Smooth muscle cell (in vitro differentiated cells): ENCODE measurements around the gene PTPRN2. TPM values are rescaled to one million over a fixed set of nuclear protein-coding genes. Genes with fewer than 3 reads are reported as not detected.

Experiments used
- DNase-seq: peaks from one replicate; lab custom pipeline; 2025; ENCODE audit not compliant: unreplicated experiment; lab: John Stamatoyannopoulos, UW
- H2AFZ ChIP-seq: fragments of 200-600 bp; sonication (generic); 2 replicates; pipeline ENCODE4 v1.6.0; 2016; ENCODE audit warnings: antibody characterized with exemption, low read depth, mild to moderate bottlenecking
- H3F3A ChIP-seq: fragments of 200-600 bp; sonication (generic); 2 replicates; pipeline ENCODE4 v1.6.0; 2017; ENCODE audit warnings: antibody characterized with exemption, low read depth
- H3K27ac ChIP-seq: fragments of 200-600 bp; sonication (generic); 2 replicates; pipeline ENCODE4 v1.5.1; 2016; ENCODE audit warnings: low read depth, mild to moderate bottlenecking
- H3K27me3 ChIP-seq: fragments of 200-600 bp; sonication (generic); 2 replicates; pipeline ENCODE4 v1.6.1; 2016; ENCODE audit warnings: low read depth, mild to moderate bottlenecking
- H3K36me3 ChIP-seq: fragments of 200-600 bp; sonication (generic); 2 replicates; pipeline ENCODE4 v1.5.1; 2016; ENCODE audit warnings: low read depth
- H3K4me1 ChIP-seq: fragments of 200-600 bp; sonication (generic); 2 replicates; pipeline ENCODE4 v1.5.1; 2016; ENCODE audit warnings: low read depth
- H3K4me2 ChIP-seq: fragments of 200-600 bp; sonication (generic); 2 replicates; pipeline ENCODE4 v1.6.0; 2016; ENCODE audit warnings: mild to moderate bottlenecking
- H3K4me3 ChIP-seq: fragments of 200-600 bp; sonication (generic); 2 replicates; pipeline ENCODE4 v1.5.1; 2016; ENCODE audit warnings: mild to moderate bottlenecking
- H3K79me2 ChIP-seq: fragments of 200-600 bp; sonication (generic); 2 replicates; pipeline ENCODE4 v1.6.0; 2016; ENCODE audit warnings: low read depth, mild to moderate bottlenecking
- H3K9ac ChIP-seq: fragments of 200-600 bp; sonication (generic); 2 replicates; pipeline ENCODE4 v1.6.0; 2016; ENCODE audit warnings: low read depth
- H3K9me3 ChIP-seq: fragments of 200-600 bp; sonication (generic); replicated peaks from 2 replicates; pipeline ENCODE4 v1.5.1; 2016; ENCODE audit warnings: low read depth
- H4K20me1 ChIP-seq: fragments of 200-600 bp; sonication (generic); 2 replicates; pipeline ENCODE4 v1.6.0; 2016; ENCODE audit warnings: low read depth
- WGBS: methylation state at CpG from one replicate; pipeline ENCODE4 v1.1.7; 2016; ENCODE audit warnings: low lambda C conversion rate; 5-methylcytosine and 5-hydroxymethylcytosine counted together
- polyA plus RNA-seq: library from polyadenylated mRNA; unstranded; fragments of >200 nt; fragmentation: Nextera tagmentation; extraction: Ambion mirVana; gene quantifications from 2 replicates; pipeline ENCODE4 v1.2.1, GENCODE V29; 2016
- total RNA-seq: library from RNA; depleted of rRNA; stranded (reverse); fragments of >200 nt; gene quantifications from 2 replicates; pipeline ENCODE4 v1.2.3, GENCODE V29; 2014
- TF ChIP-seq, protein P1 (sequence below): fragments of 200-600 bp; sonication (generic); IDR thresholded peaks from 2 replicates; pipeline ENCODE4 v1.5.1; 2017; ENCODE audit warnings: borderline replicate concordance, mild to moderate bottlenecking, antibody characterized with exemption; ENCODE audit not compliant: insufficient read depth, poor library complexity, severe bottlenecking

PTPRN2 gene
- total and polyA plus RNA-seq, 2 experiments from 2014 or later: 0.09 to 0.87 TPM

DNA sequence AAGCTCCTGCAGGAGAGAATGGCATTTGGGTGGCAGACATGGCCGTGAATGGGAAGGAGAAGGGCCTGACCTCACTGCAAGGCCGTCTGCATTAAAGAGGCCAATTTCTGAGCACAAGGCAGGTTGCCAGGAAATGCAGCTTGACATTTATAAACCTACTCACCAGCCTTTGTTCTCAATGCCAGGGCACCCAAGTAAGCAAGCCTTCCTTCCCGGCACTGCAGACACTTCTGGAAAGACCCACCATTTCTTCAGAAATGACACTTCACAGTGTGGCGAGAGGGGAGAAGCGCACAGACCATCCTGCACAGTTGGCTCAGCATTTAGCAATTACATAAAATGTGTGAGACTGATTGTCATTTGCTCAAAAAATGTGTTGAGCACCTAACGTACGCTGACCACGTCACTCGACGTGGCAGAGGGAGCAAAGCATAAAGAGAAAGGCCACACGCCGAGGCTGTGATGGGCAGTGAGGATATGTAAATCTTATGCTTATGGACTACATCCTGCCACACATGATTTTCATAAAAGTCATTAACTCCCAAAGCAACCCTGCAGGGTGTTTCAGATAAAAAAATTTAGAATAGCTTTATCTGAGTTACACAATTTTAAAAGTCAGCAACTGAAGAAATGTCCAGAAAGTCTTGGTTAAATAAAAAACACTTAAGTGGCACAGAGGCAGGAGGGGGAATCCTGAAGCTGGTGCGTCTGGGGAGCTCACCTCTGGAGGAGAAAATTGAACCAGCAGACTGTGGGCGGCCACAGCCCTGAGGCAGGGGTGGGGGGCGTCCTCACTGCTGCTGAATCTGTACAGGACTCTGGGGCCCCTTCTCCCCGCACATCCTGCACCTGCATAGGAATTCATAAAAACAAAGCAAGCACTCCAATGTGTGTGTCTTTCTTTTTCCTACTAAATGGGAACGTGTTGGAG, 543.8 kb downstream of the PTPRN2 start:
- Histone ChIP-seq H3K4me1 (no peaks in the 10 kb centered on the region), H4K20me1 (no peaks in the 10 kb centered on the region), H2AFZ (no peak overlapping the region), H3K27ac (no peak overlapping the region), H3F3A (no peaks in the 10 kb centered on the region), H3K4me3 (no peak overlapping the region), H3K36me3 (no peaks in the 10 kb centered on the region), H3K9me3 (no peaks in the 10 kb centered on the region), H3K79me2 (no peaks in the 10 kb centered on the region), H3K27me3 (no peaks in the 10 kb centered on the region), H3K4me2 (no peak overlapping the region), H3K9ac (no peak overlapping the region)
- TF ChIP-seq, protein P1, sequence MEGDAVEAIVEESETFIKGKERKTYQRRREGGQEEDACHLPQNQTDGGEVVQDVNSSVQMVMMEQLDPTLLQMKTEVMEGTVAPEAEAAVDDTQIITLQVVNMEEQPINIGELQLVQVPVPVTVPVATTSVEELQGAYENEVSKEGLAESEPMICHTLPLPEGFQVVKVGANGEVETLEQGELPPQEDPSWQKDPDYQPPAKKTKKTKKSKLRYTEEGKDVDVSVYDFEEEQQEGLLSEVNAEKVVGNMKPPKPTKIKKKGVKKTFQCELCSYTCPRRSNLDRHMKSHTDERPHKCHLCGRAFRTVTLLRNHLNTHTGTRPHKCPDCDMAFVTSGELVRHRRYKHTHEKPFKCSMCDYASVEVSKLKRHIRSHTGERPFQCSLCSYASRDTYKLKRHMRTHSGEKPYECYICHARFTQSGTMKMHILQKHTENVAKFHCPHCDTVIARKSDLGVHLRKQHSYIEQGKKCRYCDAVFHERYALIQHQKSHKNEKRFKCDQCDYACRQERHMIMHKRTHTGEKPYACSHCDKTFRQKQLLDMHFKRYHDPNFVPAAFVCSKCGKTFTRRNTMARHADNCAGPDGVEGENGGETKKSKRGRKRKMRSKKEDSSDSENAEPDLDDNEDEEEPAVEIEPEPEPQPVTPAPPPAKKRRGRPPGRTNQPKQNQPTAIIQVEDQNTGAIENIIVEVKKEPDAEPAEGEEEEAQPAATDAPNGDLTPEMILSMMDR: no peak
- no peak for DNase-seq
- 70% methylated on average over 17 of the region's 17 CpGs for WGBS

DNA sequence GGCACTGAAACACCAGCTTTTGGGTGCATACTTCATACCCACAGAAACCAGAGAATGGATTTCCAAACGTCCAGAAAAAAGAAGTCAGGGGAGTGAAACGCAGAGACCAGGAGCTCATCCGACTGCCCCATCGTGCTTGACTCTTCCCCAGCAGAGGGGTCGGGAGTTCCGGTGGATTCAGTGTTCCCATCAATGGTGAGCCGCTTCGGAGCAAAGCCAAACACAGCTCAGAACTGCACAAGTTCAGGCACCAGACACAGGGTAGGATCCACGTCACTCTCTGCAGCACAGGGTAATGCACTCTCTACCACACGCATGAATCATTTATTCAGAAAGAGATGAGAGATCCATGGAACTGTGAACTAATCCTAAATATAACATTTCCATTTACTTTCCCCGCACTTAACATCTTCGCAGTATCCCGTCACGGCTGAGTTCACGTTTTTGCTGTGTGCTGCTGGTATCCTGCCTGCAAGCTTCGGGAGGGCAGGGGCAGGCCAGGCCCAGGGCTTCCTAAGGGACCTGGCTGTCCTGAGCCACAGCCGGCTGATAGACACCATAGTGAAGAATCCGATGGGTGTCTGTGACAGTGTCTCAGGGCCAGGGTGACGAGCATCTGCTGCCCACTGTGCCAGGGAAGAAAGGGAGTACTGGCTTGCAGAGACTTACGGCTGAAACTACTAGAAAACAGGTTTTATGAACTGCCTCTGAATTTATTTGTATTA, 545.3 kb downstream of the PTPRN2 start:
- no peak overlapping the region for H2AFZ ChIP-seq
- no peaks in the 10 kb centered on the region for H3F3A ChIP-seq
- no peaks in the 10 kb centered on the region for H3K79me2 ChIP-seq
- H4K20me1 ChIP-seq: no peaks in the 10 kb centered on the region
- no peaks in the 10 kb centered on the region for H3K4me1 ChIP-seq
- TF ChIP-seq, protein P1: no peak
- DNase-seq: no peak
- 89% methylated on average over 20 of the region's 20 CpGs for WGBS
- no peak overlapping the region for H3K9ac ChIP-seq
- no peaks in the 10 kb centered on the region for H3K27me3 ChIP-seq
- H3K4me3 ChIP-seq: no peak overlapping the region
- H3K4me2 ChIP-seq: no peak overlapping the region
- H3K27ac ChIP-seq: no peak overlapping the region
- no peaks in the 10 kb centered on the region for H3K9me3 ChIP-seq
- no peaks in the 10 kb centered on the region for H3K36me3 ChIP-seq

DNA sequence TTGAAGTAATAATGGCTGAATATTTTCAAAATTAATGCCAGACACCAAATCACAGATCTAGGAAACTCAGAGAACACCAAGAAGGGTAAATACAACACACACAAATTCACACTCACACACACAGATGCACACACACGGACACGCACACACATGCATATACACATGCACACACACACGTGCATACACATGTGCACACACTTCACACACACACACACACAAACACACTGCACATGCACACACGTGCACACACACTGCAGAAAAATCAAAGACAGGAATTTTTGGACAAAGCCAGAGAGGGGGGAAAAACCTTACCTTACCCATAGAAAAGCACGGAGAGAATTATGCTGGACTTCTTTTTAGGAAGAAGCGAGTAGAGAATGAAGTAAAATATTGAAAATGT, 547.4 kb downstream of the PTPRN2 start:
- Histone ChIP-seq H3K4me3 (no peak overlapping the region), H2AFZ (no peak overlapping the region), H3K4me1 (no peaks in the 10 kb centered on the region), H3K9me3 (no peaks in the 10 kb centered on the region), H3F3A (no peaks in the 10 kb centered on the region), H4K20me1 (no peaks in the 10 kb centered on the region), H3K79me2 (no peaks in the 10 kb centered on the region), H3K27ac (no peak overlapping the region), H3K4me2 (no peak overlapping the region), H3K27me3 (no peaks in the 10 kb centered on the region), H3K9ac (no peak overlapping the region), H3K36me3 (no peaks in the 10 kb centered on the region)
- TF ChIP-seq, protein P1: no peak
- no peak for DNase-seq
- 91% methylated on average over 6 of the region's 6 CpGs for WGBS
